Parathyroid adenoma (tissue), 2 donors: ENCODE measurements around the gene LCN9.

Experiments
- H2AFZ ChIP-seq: fragments of 300-600 bp; sonication (generic); one replicate; pipeline ENCODE4 v1.7.0; 2017; ENCODE audit warnings: antibody characterized with exemption, mild to moderate bottlenecking
- H3K27ac ChIP-seq: fragments of 300-600 bp; sonication (generic); one replicate; pipeline ENCODE4 v1.7.0; 2017
- H3K27me3 ChIP-seq: fragments of 300-600 bp; sonication (generic); one replicate; pipeline ENCODE4 v1.7.0; 2017; ENCODE audit warnings: low read length; ENCODE audit not compliant: control insufficient read depth, insufficient read depth
- H3K36me3 ChIP-seq: fragments of 300-600 bp; sonication (generic); one replicate; pipeline ENCODE4 v1.7.0; 2017; ENCODE audit warnings: low read length; ENCODE audit not compliant: control insufficient read depth, insufficient read depth
- H3K4me1 ChIP-seq: fragments of 300-600 bp; sonication (generic); one replicate; pipeline ENCODE4 v1.7.0; 2017; ENCODE audit warnings: control low read depth
- H3K4me2 ChIP-seq: fragments of 300-600 bp; sonication (generic); one replicate; pipeline ENCODE4 v1.7.0; 2017; ENCODE audit warnings: low read length
- H3K4me3 ChIP-seq: fragments of 300-600 bp; sonication (generic); one replicate; pipeline ENCODE4 v1.7.0; 2017; ENCODE audit warnings: low read depth, low read length
- H3K79me2 ChIP-seq: fragments of 300-600 bp; sonication (generic); one replicate; pipeline ENCODE4 v1.7.0; 2017; ENCODE audit warnings: control low read depth
- H3K9ac ChIP-seq: fragments of 300-600 bp; sonication (generic); one replicate; pipeline ENCODE4 v1.7.0; 2017; ENCODE audit warnings: mild to moderate bottlenecking
- H3K9me3 ChIP-seq: fragments of 300-600 bp; sonication (generic); one replicate; pipeline ENCODE4 v1.7.0; 2017; ENCODE audit warnings: low read length; ENCODE audit not compliant: control insufficient read depth
- CTCF ChIP-seq: fragments of 300-600 bp; sonication (generic); IDR thresholded peaks from one replicate; pipeline ENCODE4 v1.7.0; 2017; ENCODE audit warnings: antibody characterized with exemption, mild to moderate bottlenecking
- donor health status: primary hyperparathyroidism.

LCN9 gene

DNA sequence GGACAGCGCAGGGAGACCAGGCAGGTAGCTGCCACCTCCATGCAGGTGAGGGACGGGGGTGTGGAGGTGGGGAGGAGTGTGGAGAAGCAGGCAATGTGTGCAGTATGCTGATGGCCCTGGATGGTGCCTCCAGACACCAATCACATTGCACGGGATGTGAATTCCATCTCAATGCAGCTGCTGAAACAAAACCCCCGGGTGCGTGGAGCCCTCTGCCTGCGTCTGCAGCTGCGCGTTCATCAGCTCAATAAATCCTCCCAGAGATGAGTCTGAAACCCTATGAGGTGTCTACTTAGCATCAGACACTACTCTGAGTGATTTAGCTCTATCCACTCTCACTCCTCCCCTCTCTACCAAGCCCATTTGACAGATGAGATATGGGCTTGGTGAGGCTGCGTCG, 25.9 kb downstream of the LCN9 start:
- Histone ChIP-seq H3K36me3 (no peaks in the 10 kb centered on the region), H3K9ac (no peak overlapping the region), H3K9me3 (no peaks in the 10 kb centered on the region), H3K4me2 (no peak overlapping the region), H3K4me1 (no peaks in the 10 kb centered on the region), H2AFZ (no peak overlapping the region), H3K27me3 (no peaks in the 10 kb centered on the region), H3K79me2 (no peaks in the 10 kb centered on the region), H3K4me3 (no peak overlapping the region), H3K27ac (no peak overlapping the region)
- TF ChIP-seq CTCF: no peak

DNA sequence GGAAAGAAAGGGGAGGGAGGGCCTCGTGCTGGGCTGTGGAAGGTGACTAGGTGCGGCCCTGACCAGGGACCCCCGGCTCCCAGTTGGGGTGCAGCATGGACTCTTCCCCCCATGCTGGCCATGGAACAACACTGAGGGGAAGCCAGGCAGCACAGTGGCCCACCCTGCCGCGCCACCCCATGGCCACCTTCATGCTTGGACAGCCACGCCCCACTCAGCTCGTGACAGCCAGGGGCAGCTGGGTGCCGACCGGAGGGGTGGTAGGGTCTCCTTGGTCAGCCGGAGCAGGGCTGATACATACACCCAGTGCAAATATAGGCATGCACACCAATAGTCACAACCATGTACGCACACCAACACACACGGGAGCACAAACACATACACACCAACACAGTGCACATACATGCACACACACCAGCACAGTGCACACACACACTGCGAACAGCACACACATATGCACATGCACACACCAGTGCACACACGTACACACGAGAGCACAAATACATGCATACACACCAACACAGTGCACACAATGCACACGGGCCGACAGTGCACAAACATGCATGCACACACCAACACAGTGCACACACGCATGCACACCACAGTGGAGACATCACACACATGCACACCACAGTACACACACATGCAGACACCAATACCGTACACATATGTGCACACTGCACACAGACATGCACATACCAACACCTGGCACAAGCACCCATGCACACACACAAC, 27.9 kb downstream of the LCN9 start:
- no peak overlapping the region for H3K4me2 ChIP-seq
- H3K4me3 ChIP-seq: no peak overlapping the region
- H3K36me3 ChIP-seq: no peaks in the 10 kb centered on the region
- H3K9ac ChIP-seq: no peak overlapping the region
- H3K4me1 ChIP-seq: no peaks in the 10 kb centered on the region
- H3K79me2 ChIP-seq: no peaks in the 10 kb centered on the region
- H3K9me3 ChIP-seq: no peaks in the 10 kb centered on the region
- no peak for TF ChIP-seq CTCF
- no peak overlapping the region for H3K27ac ChIP-seq
- no peaks in the 10 kb centered on the region for H3K27me3 ChIP-seq
- H2AFZ ChIP-seq: no peak overlapping the region

DNA sequence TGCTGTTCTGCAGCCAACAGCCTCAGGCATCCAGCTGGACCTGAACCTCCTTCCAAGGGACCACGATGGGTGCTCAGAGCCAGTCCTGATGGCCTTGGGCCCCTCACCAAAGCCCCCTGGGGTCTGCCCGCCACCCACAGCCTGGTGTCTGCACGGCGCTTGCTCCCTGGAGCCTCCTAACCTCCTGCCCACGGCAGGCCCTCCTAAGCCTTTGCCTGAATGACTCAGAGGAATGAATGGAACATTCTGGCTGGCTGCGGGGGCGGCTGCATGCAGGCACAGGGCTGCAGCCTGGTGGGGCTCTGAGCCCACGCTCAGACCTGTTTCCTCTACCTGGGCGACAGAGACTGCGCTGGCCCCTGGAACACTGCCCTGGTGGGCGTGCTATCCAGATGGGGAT, 29.3 kb downstream of the LCN9 start:
- Histone ChIP-seq H3K9me3 (no peaks in the 10 kb centered on the region), H3K4me1 (no peaks in the 10 kb centered on the region), H3K9ac (no peak overlapping the region), H3K4me3 (no peak overlapping the region), H3K79me2 (no peaks in the 10 kb centered on the region), H3K27me3 (no peaks in the 10 kb centered on the region), H3K36me3 (no peaks in the 10 kb centered on the region), H3K4me2 (no peak overlapping the region), H3K27ac (no peak overlapping the region), H2AFZ (no peak overlapping the region)
- TF ChIP-seq CTCF: no peak

DNA sequence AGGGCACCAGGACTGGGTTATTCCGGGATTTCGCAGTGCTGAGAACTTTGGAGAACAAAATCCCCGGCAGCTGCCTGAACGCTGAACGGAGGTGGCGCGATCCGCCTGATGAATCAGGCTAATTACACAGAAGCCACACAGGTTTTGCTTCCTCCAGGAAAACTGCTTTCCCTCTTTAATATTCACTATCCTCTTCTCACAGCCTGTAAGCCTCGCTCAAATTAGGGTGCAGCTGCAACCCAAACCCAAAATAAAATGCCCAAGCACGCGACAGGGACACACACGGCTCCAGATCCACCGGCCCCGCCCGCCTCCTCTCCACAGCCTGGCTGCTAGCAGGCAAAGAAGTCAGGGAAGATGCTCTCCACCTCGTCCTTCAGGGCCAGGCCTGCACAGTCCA, 30.2 kb downstream of the LCN9 start:
- Histone ChIP-seq H3K27me3 (no peaks in the 10 kb centered on the region), H2AFZ (no peak overlapping the region), H3K9ac (no peak overlapping the region), H3K9me3 (no peaks in the 10 kb centered on the region), H3K79me2 (no peaks in the 10 kb centered on the region), H3K27ac (no peak overlapping the region), H3K36me3 (no peaks in the 10 kb centered on the region), H3K4me2 (no peak overlapping the region), H3K4me1 (no peaks in the 10 kb centered on the region), H3K4me3 (no peak overlapping the region)
- TF ChIP-seq CTCF: no peak

DNA sequence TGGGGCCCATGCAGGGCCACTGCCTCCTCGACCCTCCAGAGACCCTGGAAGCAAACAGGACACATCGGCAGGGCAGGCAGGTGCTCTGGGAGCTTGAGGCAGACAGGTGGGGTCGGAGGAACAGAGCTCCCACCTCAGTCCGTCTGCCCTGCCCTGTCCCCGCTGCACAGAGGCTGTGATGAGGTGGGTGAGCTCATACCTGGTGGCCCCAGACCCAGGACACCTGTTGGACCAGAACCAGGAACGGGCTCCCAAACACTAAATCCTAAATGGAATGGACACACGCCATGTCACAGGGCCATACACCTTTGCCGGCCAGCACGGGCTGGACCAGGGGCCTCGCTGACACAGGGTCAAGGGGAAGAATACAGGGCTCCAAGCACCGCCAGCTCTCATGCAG, 30.7 kb downstream of the LCN9 start:
- H3K27ac ChIP-seq: no peak overlapping the region
- no peak overlapping the region for H3K9ac ChIP-seq
- H3K4me3 ChIP-seq: no peak overlapping the region
- H2AFZ ChIP-seq: no peak overlapping the region
- no peaks in the 10 kb centered on the region for H3K4me1 ChIP-seq
- no peak overlapping the region for H3K4me2 ChIP-seq
- no peak for TF ChIP-seq CTCF
- H3K36me3 ChIP-seq: no peaks in the 10 kb centered on the region
- H3K27me3 ChIP-seq: no peaks in the 10 kb centered on the region
- no peaks in the 10 kb centered on the region for H3K79me2 ChIP-seq
- no peaks in the 10 kb centered on the region for H3K9me3 ChIP-seq
